DND-41 (cell line): ENCODE data around the gene IL12B.

ENCODE experiments used
- ATAC-seq: fragments of 200-7000 bp; cut with Tn5 transposase; 3 replicates; pipeline ENCODE4 v1.9.1; 2021; ENCODE audit warnings: low read depth; ENCODE audit not compliant: insufficient read depth
- DNase-seq: peaks from one replicate; pipeline ENCODE4 v3.0.0-alpha.2; 2020
- H2AFZ ChIP-seq: 2 replicates; pipeline ENCODE4 v1.6.0; 2012; ENCODE audit warnings: low read depth, low read length
- H3K27ac ChIP-seq: 2 replicates; pipeline ENCODE4 v1.5.1; 2012; ENCODE audit warnings: low read length, inconsistent platforms
- H3K27me3 ChIP-seq: fragments of 200-600 bp; sonication (generic); 2 replicates; pipeline ENCODE4 v1.6.0; 2012; ENCODE audit warnings: low read length, mild to moderate bottlenecking, inconsistent platforms; ENCODE audit not compliant: insufficient read depth, poor library complexity
- H3K36me3 ChIP-seq: 2 replicates; pipeline ENCODE4 v1.5.1; 2012; ENCODE audit warnings: low read length, inconsistent platforms; ENCODE audit not compliant: insufficient read depth
- H3K4me1 ChIP-seq: 2 replicates; pipeline ENCODE4 v1.5.1; 2012; ENCODE audit warnings: mild to moderate bottlenecking, low read length; ENCODE audit not compliant: insufficient read depth
- H3K4me2 ChIP-seq: 2 replicates; pipeline ENCODE4 v1.6.0; 2012; ENCODE audit warnings: mild to moderate bottlenecking, moderate library complexity, low read length, inconsistent platforms; ENCODE audit not compliant: insufficient read depth
- H3K4me3 ChIP-seq, 2 experiments: fragments of 200-600 bp in 1 of 2; shearing (Covaris generic) in 1 of 2; 2 replicates each; pipeline ENCODE4 v1.5.1; 2012 to 2016; ENCODE audit warnings: inconsistent platforms in 2 of 2, low read length in 2 of 2, mild to moderate bottlenecking in 2 of 2, low read depth in 1 of 2, moderate library complexity in 1 of 2
- H3K79me2 ChIP-seq: 2 replicates; pipeline ENCODE4 v1.6.0; 2012; ENCODE audit warnings: low read length, inconsistent platforms; ENCODE audit not compliant: insufficient read depth
- H3K9ac ChIP-seq: 2 replicates; pipeline ENCODE4 v1.6.0; 2012; ENCODE audit warnings: low read depth, mild to moderate bottlenecking, inconsistent platforms, low read length, moderate library complexity
- H3K9me3 ChIP-seq: 2 replicates; pipeline ENCODE4 v1.5.1; 2012; ENCODE audit warnings: low read length, moderate library complexity, mild to moderate bottlenecking, inconsistent platforms; ENCODE audit not compliant: insufficient read depth, severe bottlenecking
- H4K20me1 ChIP-seq: 2 replicates; pipeline ENCODE4 v1.6.0; 2012; ENCODE audit warnings: low read length; ENCODE audit not compliant: insufficient read depth
- CTCF ChIP-seq: IDR thresholded peaks from 2 replicates; pipeline ENCODE4 v1.5.1; 2012; ENCODE audit warnings: borderline replicate concordance, low read length, moderate library complexity, mild to moderate bottlenecking; ENCODE audit not compliant: poor library complexity, severe bottlenecking; ENCODE audit errors: extremely low read depth
- EZH2 ChIP-seq: IDR thresholded peaks from 3 replicates; pipeline ENCODE4 v1.6.1; 2012; ENCODE audit warnings: borderline replicate concordance, low read depth, mild to moderate bottlenecking, moderate library complexity, low read length, inconsistent platforms; ENCODE audit not compliant: severe bottlenecking

Gene IL12B

GRCh38 chr5:159294921-159295320 is 35.4 kb downstream of the IL12B start:
- Histone ChIP-seq H3K9ac (no peak overlapping the region), H3K9me3 (peaks cover 8% of the 10 kb centered on the region), H3K4me3 (no peak overlapping the region), H2AFZ (no peak overlapping the region), H4K20me1 (no peaks in the 10 kb centered on the region), H3K4me1 (no peaks in the 10 kb centered on the region), H3K27ac (no peak overlapping the region), H3K36me3 (no peaks in the 10 kb centered on the region), H3K4me2 (no peak overlapping the region), H3K27me3 (no peaks in the 10 kb centered on the region), H3K79me2 (no peaks in the 10 kb centered on the region)
- no peak for TF ChIP-seq EZH2
- no peak for TF ChIP-seq CTCF
- DNase-seq (no peak), ATAC-seq (no peak)

GRCh38 chr5:159290741-159291140 is 39.5 kb downstream of the IL12B start:
- no peak for DNase-seq
- Histone ChIP-seq H3K27ac (no peak overlapping the region), H3K9me3 (no peaks in the 10 kb centered on the region), H3K4me2 (no peak overlapping the region), H3K79me2 (no peaks in the 10 kb centered on the region), H3K4me3 (no peak overlapping the region), H3K27me3 (no peaks in the 10 kb centered on the region), H3K9ac (no peak overlapping the region), H3K4me1 (no peaks in the 10 kb centered on the region), H4K20me1 (no peaks in the 10 kb centered on the region), H2AFZ (no peak overlapping the region), H3K36me3 (no peaks in the 10 kb centered on the region)
- no peak; the same call in 2 of the 3 replicates for ATAC-seq
- no peak for TF ChIP-seq EZH2

GRCh38 chr5:159286420-159287035 is 43.8 kb downstream of the IL12B start:
- no peaks in the 10 kb centered on the region for H3K4me1 ChIP-seq
- H3K4me3 ChIP-seq: no peak overlapping the region
- no peak overlapping the region for H3K27ac ChIP-seq
- no peaks in the 10 kb centered on the region for H3K9me3 ChIP-seq
- no peaks in the 10 kb centered on the region for H4K20me1 ChIP-seq
- H2AFZ ChIP-seq: no peak overlapping the region
- no peak overlapping the region for H3K4me2 ChIP-seq
- TF ChIP-seq CTCF (peak; percentile 52), EZH2 (no peak)
- DNase-seq: no peak
- no peaks in the 10 kb centered on the region for H3K27me3 ChIP-seq
- ATAC-seq: peak; percentile 39; the same call in 1 of the 3 replicates
- H3K9ac ChIP-seq: no peak overlapping the region
- H3K36me3 ChIP-seq: peaks cover 30% of the 10 kb centered on the region; the same call in 1 of the 2 replicates
- no peaks in the 10 kb centered on the region for H3K79me2 ChIP-seq

- no peak for ATAC-seq
- Histone ChIP-seq H3K27ac (no peak overlapping the region), H3K4me3 (no peak overlapping the region), H4K20me1 (no peaks in the 10 kb centered on the region), H3K79me2 (no peaks in the 10 kb centered on the region), H3K9ac (no peak overlapping the region), H3K27me3 (no peaks in the 10 kb centered on the region), H3K36me3 (peaks cover 66% of the 10 kb centered on the region), H3K4me1 (no peaks in the 10 kb centered on the region), H3K4me2 (no peak overlapping the region), H3K9me3 (no peaks in the 10 kb centered on the region), H2AFZ (no peak overlapping the region)
- TF ChIP-seq CTCF (no peak), EZH2 (no peak)
- DNase-seq: no peak
Measured at GRCh38 chr5:159274676-159275075, 55.6 kb downstream of the IL12B start.
